ENCODE measurements around the gene TPGS2.

GRCh38 chr18:36744261-36744876, 84.4 kb downstream of the TPGS2 start:
- TF ChIP-seq, protein P1, sequence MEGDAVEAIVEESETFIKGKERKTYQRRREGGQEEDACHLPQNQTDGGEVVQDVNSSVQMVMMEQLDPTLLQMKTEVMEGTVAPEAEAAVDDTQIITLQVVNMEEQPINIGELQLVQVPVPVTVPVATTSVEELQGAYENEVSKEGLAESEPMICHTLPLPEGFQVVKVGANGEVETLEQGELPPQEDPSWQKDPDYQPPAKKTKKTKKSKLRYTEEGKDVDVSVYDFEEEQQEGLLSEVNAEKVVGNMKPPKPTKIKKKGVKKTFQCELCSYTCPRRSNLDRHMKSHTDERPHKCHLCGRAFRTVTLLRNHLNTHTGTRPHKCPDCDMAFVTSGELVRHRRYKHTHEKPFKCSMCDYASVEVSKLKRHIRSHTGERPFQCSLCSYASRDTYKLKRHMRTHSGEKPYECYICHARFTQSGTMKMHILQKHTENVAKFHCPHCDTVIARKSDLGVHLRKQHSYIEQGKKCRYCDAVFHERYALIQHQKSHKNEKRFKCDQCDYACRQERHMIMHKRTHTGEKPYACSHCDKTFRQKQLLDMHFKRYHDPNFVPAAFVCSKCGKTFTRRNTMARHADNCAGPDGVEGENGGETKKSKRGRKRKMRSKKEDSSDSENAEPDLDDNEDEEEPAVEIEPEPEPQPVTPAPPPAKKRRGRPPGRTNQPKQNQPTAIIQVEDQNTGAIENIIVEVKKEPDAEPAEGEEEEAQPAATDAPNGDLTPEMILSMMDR (IDR thresholded peaks at IDR 0.05), result no peak
- TF ChIP-seq POLR2A (IDR thresholded peaks at IDR 0.05), result no peak
- TF ChIP-seq POLR2AphosphoS5 (IDR thresholded peaks at IDR 0.05), result no peak
- no peak for TF ChIP-seq EP300 (IDR thresholded peaks at IDR 0.05)

All from stomach (tissue), 4 donors.